Activated naive CD8-positive, alpha-beta T cell treated with anti-CD3 and anti-CD28 coated beads for 36 hours (primary cell): ENCODE measurements around the gene CAPN9. TPM values are rescaled to one million over a fixed set of nuclear protein-coding genes. Genes with fewer than 3 reads are reported as not detected.

Experiments
- DNase-seq: peaks from one replicate; pipeline ENCODE4 v3.0.0; 2021
- H3K27ac Mint-ChIP-seq: one replicate; pipeline ENCODE4 v1.8.0; 2022; ENCODE audit warnings: mild to moderate bottlenecking, moderate library complexity, mixed read lengths
- H3K27me3 Mint-ChIP-seq: one replicate; pipeline ENCODE4 v1.8.0; 2022; ENCODE audit warnings: mild to moderate bottlenecking, mixed read lengths
- H3K36me3 Mint-ChIP-seq: one replicate; pipeline ENCODE4 v1.8.0; 2021; ENCODE audit warnings: mild to moderate bottlenecking, mixed read lengths
- H3K4me1 Mint-ChIP-seq: one replicate; pipeline ENCODE4 v1.8.0; 2021; ENCODE audit warnings: mixed read lengths
- H3K4me3 Mint-ChIP-seq: one replicate; pipeline ENCODE4 v1.8.0; 2022; ENCODE audit warnings: mild to moderate bottlenecking, moderate library complexity, mixed read lengths
- H3K9me3 Mint-ChIP-seq: one replicate; pipeline ENCODE4 v1.8.0; 2022; ENCODE audit warnings: mixed read lengths
- total RNA-seq, 2 experiments: library from RNA; stranded (reverse); gene quantifications; one replicate each; pipeline ENCODE4 v1.2.3, GENCODE V29; 2021

Gene CAPN9
- total RNA-seq, 2 experiments from 2014 or later, result not detected

DNA sequence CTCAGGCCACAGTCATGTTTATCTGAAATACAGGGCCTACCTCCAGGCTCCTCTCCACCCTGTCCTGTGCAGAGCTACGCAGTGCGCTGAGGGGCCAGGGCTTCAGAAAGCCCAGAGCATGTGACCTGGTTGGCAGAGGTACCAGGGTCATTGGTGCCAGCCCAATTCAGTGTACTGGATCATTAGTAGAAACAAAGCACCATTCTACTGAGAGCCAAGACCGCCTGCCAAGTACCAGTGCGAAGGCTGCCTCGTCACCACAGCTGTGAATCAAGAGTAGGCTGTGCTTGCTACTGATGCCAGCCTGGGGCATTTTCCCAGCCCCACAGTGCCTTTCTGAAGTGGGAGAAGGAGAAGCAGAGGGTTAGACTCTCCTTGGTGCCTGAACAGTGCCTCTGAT is 59.8 kb downstream of the CAPN9 start:
- no peak for DNase-seq
- H3K4me3 Mint-ChIP-seq, result no peak overlapping the region
- no peaks in the 10 kb centered on the region for H3K4me1 Mint-ChIP-seq
- H3K27me3 Mint-ChIP-seq, result peaks cover 4% of the 10 kb centered on the region
- no peak overlapping the region for H3K27ac Mint-ChIP-seq
- H3K36me3 Mint-ChIP-seq, result no peaks in the 10 kb centered on the region
- H3K9me3 Mint-ChIP-seq, result peaks cover 2% of the 10 kb centered on the region

DNA sequence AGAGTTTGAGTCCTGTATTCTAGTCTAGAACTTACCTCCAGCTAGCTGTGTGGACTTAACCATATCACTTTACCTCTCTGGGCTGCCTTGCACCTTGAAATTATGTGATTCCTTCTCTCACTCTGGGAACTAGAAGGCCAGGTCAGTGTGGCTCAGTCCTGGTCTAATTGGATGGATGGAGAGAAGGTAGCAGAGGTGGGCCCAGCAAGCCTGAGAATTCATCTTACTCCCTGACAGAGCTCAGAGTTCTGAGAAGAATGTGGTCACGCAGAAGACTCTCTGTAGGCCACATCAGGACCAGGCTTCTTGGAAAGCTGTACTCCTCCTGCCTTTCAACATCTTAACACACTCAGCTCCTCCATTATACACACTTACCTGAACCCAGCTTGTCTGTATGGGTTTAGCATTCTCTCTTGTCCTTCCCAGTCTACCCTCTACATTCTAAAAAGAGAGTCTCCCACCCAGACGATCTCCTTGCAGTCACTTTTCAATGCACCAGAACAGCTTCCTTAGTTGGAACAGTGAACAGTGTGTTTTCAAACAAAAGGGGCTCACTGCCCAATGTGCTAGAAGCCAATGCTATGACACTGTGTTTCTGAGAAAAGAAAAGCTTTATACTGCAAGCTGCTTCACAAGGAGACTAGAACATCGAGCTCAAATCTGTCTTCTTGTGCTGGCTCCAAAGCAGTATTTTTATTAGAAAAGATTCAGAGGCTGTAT is 60.5 kb downstream of the CAPN9 start:
- no peak for DNase-seq
- H3K36me3 Mint-ChIP-seq, result no peaks in the 10 kb centered on the region
- H3K9me3 Mint-ChIP-seq, result peaks cover 7% of the 10 kb centered on the region
- no peaks in the 10 kb centered on the region for H3K4me1 Mint-ChIP-seq
- no peak overlapping the region for H3K27ac Mint-ChIP-seq
- no peak overlapping the region for H3K4me3 Mint-ChIP-seq
- H3K27me3 Mint-ChIP-seq, result no peaks in the 10 kb centered on the region

DNA sequence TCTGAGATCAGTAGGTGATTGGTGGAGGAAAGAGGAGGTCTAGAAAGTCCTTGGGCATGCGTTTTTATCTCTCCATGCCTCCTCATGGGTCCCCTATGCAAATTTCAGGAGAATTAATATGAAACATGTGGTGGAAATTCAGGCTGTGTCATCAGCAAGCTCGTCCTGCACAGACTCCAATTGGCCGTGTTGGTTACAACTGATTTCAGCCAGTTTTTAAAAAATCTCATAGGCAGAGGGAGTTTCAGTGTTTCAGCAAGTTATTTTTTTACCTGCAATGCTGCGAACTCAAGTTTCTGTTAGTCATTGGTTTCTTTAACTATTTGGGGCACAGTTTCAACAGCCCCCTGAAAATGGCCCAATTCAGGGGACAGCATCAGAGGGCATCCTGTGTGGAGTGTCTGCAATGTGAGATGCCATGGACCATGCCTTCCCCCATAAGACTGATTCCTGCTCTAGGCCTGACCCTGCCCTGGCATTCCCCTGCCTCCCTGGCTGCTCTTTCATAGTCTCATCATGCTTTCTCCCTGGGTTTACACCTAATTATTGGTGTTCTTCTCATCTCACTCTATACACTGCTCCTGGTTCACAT is 61.2 kb downstream of the CAPN9 start:
- Mint-ChIP-seq H3K36me3 (no peaks in the 10 kb centered on the region), H3K27me3 (no peaks in the 10 kb centered on the region), H3K9me3 (peaks cover 14% of the 10 kb centered on the region), H3K27ac (no peak overlapping the region), H3K4me3 (no peak overlapping the region), H3K4me1 (no peaks in the 10 kb centered on the region)
- no peak for DNase-seq

DNA sequence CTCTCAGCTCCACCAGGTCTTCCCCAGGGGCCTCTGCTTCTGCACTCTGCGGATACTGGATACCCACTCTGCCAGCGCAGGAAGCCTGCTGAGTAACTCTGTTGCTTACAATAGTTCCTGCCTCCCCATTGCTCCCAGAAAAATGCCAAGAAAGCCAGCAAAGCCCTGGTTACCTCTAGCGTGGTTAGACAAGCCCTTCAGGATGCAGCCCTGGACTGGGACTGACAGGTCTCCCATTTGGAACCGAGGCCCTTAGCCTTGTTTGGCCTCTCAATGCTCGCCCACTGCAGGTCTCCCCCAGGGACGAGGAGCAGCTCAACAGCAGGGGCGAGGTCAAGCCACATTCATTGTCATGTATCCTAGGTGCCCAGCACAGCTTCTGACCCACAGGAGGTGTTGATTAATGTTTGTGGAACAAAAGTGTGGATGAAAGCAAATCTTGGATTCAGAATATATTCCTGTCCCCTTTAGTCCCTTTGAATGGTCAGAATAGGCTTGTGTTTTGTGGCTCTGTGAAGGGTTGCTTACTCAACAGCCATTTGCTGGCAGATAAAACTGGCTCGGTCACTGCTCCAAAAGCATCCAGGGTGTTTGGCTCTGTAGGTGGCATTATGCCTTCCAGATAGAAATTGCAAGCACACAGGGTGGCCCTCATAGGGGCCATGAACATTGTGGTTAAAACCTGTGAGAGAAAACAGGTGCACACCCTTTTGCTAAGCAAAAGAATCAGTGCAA is 62.2 kb downstream of the CAPN9 start:
- H3K36me3 Mint-ChIP-seq, result no peaks in the 10 kb centered on the region

DNA sequence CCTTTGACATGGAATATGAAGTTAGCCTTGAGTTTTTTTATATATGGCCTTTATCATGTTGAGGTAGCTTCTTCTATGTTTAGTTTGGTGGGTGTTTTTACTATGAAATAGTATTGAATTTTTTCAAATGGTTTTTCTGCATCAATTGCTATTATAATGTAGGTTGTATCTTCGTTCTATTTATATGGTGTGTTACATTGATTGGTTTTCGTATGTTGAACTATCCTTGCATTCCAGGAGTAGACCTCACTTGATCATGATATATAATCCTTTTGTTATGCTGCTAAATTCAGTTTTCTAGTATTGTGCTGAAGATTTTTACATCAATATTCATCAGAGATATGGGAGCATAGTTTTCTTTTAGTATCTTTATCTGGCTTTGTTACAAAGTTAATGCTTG is 65.4 kb downstream of the CAPN9 start:
- Mint-ChIP-seq H3K4me3 (no peak overlapping the region), H3K9me3 (peaks cover 16% of the 10 kb centered on the region), H3K36me3 (no peaks in the 10 kb centered on the region), H3K27ac (no peak overlapping the region), H3K4me1 (no peaks in the 10 kb centered on the region), H3K27me3 (peaks cover 9% of the 10 kb centered on the region)
- DNase-seq, result no peak

More for the DNA sequence above, 62.2 kb downstream of the CAPN9 start:
- peaks cover 18% of the 10 kb centered on the region for H3K9me3 Mint-ChIP-seq
- no peak overlapping the region for H3K27ac Mint-ChIP-seq
- no peak for DNase-seq
- no peaks in the 10 kb centered on the region for H3K4me1 Mint-ChIP-seq
- no peak overlapping the region for H3K4me3 Mint-ChIP-seq
- H3K27me3 Mint-ChIP-seq, result no peaks in the 10 kb centered on the region

DNA sequence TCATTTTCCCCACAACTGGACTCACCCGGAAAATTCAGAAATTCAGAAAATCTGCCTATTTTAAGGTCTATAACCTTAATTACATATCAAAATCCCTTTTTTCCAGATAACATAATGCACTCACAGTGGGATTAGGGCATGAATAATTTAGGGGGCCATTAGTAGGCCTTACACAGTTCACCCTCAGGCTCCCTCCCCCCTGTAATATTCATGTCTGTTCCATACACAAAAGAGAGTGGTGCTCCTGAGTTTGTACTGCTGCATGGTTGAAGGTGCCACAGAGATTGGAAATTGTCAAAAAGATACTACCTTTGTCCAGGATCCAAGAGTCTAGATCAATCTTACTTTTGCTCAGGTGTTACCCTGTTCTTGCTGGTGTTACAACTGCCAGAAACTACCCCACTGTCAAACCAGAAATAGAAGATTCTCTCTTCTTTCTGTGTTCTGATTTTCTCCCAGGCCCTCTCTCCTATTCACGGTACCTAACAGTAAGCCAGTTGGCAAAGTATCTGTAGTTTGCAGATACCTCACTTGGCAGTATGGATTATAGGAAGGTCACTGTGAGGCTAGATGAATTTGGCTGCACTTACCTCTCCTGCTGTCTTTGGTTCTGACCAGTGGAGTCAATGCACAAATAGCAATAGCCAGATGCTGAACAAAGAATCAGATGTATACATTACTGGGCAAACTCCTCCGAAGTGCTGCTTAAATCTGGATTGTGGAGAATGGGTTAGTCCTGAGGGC is 67.9 kb downstream of the CAPN9 start:
- DNase-seq, result no peak
- Mint-ChIP-seq H3K27ac (no peak overlapping the region), H3K4me1 (no peaks in the 10 kb centered on the region)

DNA sequence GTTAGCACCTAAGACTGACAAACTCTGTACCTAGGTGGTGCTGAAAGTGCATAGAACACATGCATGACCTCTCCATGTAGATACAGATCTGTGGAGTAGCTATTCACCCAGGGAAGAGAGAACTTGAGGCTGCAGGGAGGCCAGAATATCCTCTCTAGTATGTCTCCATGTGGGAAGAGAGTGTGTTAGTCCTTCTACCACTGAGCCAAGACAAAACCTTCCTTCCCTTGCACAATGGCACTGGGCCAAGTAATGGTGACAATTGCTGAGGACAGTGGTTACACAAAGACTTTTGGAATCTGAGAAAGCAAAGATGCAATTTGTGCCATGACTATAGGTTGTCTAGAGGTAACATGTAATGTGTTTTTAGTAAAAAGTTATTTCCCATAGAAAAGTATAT is 68.8 kb downstream of the CAPN9 start:
- DNase-seq, result no peak
- peaks cover 16% of the 10 kb centered on the region for H3K9me3 Mint-ChIP-seq
- H3K4me1 Mint-ChIP-seq, result no peaks in the 10 kb centered on the region
- H3K4me3 Mint-ChIP-seq, result no peak overlapping the region
- H3K27ac Mint-ChIP-seq, result no peak overlapping the region
- H3K27me3 Mint-ChIP-seq, result peaks cover 9% of the 10 kb centered on the region
- no peaks in the 10 kb centered on the region for H3K36me3 Mint-ChIP-seq

More for the DNA sequence above, 67.9 kb downstream of the CAPN9 start:
- peaks cover 9% of the 10 kb centered on the region for H3K27me3 Mint-ChIP-seq
- H3K4me3 Mint-ChIP-seq, result no peak overlapping the region
- no peaks in the 10 kb centered on the region for H3K36me3 Mint-ChIP-seq
- peaks cover 16% of the 10 kb centered on the region for H3K9me3 Mint-ChIP-seq

DNA sequence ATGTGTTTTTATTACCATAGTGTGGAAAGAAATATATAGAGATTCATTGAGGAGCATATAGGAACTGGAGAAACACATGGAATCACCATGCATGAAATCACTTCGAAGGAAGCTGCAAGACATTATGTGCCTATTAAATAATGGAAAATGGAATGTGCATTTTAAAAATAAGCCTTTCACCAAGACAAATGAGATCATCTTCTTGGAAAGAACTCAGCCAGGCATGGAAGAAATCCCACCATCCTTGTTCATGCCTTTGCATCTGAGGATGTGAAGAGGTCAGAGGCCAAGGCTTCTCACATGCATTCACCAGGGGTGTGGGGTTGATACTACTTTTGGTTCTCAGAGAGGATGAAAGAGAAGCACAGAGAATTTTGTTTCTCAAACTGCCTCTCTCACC is 71.2 kb downstream of the CAPN9 start:
- Mint-ChIP-seq H3K27me3 (peaks cover 9% of the 10 kb centered on the region), H3K9me3 (peaks cover 5% of the 10 kb centered on the region), H3K27ac (no peak overlapping the region), H3K4me1 (no peaks in the 10 kb centered on the region), H3K4me3 (no peak overlapping the region), H3K36me3 (no peaks in the 10 kb centered on the region)
- no peak for DNase-seq

DNA sequence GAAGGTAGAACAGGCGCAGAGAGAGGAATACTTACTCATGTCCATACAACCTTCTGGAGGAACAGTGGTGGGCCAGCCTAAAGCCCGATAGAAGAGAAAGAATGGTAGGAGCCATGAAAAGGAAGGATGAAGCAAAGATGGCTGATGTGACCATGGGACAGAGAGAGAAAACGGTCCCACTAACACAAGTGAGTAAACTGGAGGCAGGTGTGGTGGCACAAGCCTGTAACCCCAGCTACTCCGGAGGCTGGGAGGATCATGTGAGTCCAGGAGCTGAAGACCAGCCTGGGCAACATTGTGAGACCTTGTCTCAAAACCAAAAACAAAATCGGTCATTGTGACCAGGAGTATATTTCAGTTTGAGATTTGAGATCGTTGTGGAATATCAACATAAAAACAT is 71.7 kb downstream of the CAPN9 start:
- Mint-ChIP-seq H3K36me3 (no peaks in the 10 kb centered on the region), H3K27me3 (peaks cover 9% of the 10 kb centered on the region), H3K9me3 (peaks cover 2% of the 10 kb centered on the region), H3K4me3 (no peak overlapping the region), H3K27ac (no peak overlapping the region), H3K4me1 (no peaks in the 10 kb centered on the region)
- DNase-seq, result no peak

DNA sequence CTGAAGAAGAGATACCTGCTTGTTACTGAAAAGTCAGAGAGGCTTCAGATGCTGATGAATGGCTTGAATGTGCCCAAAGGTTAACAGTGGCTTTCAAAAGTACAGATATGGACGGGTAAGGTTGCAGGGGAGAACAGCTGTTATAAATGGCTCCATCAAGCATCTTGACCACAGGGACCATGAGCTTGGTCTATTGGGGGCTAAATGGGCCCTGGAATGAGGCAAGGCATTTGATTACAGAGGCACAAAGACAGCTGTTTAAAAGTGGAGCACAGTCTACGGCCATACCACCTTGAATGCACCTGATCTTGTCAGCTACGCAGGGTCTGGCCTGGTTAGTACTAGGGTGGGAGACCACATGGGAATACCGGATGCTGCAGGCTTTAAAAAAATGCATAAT is 72.8 kb downstream of the CAPN9 start:
- Mint-ChIP-seq H3K9me3 (no peaks in the 10 kb centered on the region), H3K27me3 (peaks cover 9% of the 10 kb centered on the region), H3K4me1 (no peaks in the 10 kb centered on the region), H3K27ac (no peak overlapping the region), H3K36me3 (no peaks in the 10 kb centered on the region), H3K4me3 (no peak overlapping the region)
- no peak for DNase-seq

DNA sequence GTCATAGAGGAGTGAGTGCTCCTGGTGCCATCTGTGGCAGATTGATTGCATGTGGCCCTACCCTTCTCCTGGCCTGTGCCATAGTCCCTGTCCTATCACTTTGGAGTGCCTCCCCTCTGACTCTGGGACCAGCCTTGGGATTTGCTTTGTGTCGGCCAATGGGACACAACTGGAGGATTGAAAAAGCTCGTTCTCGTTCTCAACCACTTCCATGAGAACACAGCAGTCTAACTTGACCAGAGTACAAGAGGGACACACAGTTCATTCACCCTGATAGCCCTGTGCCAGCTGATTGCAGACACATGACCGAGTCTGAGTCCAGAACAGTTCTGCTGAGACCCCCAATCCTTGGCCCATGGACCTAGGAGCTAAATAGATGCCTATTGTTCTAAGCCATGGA is 73.4 kb downstream of the CAPN9 start:
- Mint-ChIP-seq H3K4me1 (no peaks in the 10 kb centered on the region), H3K27ac (no peak overlapping the region), H3K27me3 (peaks cover 5% of the 10 kb centered on the region), H3K36me3 (no peaks in the 10 kb centered on the region), H3K4me3 (no peak overlapping the region), H3K9me3 (no peaks in the 10 kb centered on the region)
- no peak for DNase-seq

DNA sequence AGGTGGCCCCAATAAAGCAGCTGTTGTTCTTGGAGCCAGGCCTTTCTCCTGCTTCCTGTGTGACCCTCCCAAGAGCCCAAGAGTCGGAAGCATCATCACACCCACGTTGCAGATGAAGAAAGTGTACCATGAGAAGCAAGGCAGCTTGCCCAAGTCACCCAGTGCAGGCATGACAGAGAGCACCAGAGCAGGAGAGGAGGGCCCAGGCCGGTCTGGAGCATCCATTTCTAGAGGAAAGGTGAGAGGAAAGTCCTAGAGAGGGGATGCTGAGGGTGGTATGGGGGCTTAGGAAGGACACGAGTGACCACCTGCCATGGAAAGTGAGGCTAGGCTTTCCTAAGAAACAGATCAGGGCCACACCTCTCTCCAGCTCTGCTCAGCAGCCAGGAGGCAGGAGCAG is 74.2 kb downstream of the CAPN9 start:
- no peaks in the 10 kb centered on the region for H3K36me3 Mint-ChIP-seq
- no peak overlapping the region for H3K27ac Mint-ChIP-seq
- H3K4me3 Mint-ChIP-seq, result no peak overlapping the region
- H3K9me3 Mint-ChIP-seq, result no peaks in the 10 kb centered on the region
- no peaks in the 10 kb centered on the region for H3K4me1 Mint-ChIP-seq
- DNase-seq, result no peak
- peaks cover 4% of the 10 kb centered on the region for H3K27me3 Mint-ChIP-seq

DNA sequence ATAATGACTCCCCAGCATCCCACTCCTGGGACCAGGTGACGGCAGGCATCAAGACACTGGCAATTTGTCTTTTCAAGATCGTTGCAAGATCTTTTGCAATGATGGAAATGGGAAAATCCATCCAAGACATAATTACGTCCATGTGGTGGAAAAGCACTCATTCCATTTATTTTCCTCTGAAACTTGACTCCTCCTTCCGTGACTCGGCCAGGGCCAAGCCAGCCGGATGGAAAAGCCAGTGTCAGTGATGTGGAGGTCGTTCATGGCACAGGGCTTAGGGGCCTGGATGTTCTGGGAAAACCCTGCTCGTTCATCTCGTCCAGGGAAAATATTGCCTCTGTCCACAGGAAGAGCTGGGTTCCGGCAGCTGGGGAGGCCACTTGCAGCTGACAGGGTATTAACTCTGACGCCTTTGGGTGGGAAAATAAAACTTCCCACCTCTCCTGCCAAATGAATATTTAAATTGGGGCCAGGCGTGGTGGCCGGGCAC is 74.9 kb downstream of the CAPN9 start:
- Mint-ChIP-seq H3K4me1 (no peaks in the 10 kb centered on the region), H3K27me3 (peaks cover 4% of the 10 kb centered on the region), H3K27ac (no peak overlapping the region), H3K4me3 (no peak overlapping the region), H3K36me3 (no peaks in the 10 kb centered on the region), H3K9me3 (no peaks in the 10 kb centered on the region)
- DNase-seq, result no peak

DNA sequence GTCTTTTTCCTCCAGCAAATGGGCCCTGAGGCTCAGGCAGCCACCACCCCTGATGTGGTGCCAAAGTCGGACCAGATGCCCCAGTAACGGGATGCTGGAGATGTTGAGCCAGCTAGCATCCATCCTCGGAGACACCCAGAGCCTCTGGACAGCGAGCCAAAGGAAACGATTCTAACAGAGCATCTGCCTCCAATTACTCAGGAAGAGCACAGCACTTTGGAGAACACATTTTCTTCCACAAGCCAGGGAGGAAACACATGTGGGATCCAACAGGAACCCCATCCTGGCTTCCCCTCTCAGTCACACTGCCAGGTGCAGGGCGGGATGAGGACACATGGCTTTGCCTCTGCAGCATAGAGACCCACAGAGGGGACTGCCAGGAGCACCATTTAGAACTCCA is 76.2 kb downstream of the CAPN9 start:
- no peaks in the 10 kb centered on the region for H3K36me3 Mint-ChIP-seq
- H3K27me3 Mint-ChIP-seq, result no peaks in the 10 kb centered on the region
- H3K9me3 Mint-ChIP-seq, result no peaks in the 10 kb centered on the region
- no peak overlapping the region for H3K27ac Mint-ChIP-seq
- no peak for DNase-seq
- H3K4me1 Mint-ChIP-seq, result no peaks in the 10 kb centered on the region
- H3K4me3 Mint-ChIP-seq, result no peak overlapping the region

DNA sequence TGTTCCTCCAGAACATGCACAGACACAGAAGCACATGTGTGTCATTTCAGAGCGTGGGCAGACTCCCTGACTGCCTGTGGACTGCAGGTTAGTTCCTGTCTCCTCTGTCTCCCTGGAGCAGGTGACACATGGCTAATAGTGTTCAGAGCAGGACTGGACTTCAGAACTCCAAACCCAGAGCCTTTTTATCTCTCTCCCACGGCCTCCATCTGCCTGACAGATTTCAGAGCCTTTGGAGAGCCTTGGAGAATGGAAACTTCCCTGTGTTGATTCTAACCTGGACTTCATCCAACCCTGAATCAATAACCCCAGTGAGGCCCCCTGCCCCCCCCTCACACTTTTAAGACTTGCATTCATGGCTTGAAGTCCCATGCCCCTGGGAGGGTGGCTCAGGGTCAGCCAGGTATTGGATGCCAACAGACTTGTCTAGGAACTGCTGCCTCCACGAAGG is 76.8 kb downstream of the CAPN9 start:
- Mint-ChIP-seq H3K27ac (no peak overlapping the region), H3K36me3 (no peaks in the 10 kb centered on the region), H3K4me3 (no peak overlapping the region), H3K9me3 (no peaks in the 10 kb centered on the region), H3K27me3 (no peaks in the 10 kb centered on the region), H3K4me1 (no peaks in the 10 kb centered on the region)
- no peak for DNase-seq
